HG03442 (cell line): ENCODE data around the gene CACNA1G.
A peak's percentile ranks its signal among the peaks of the same experiment; 100 is the strongest.

Source experiments
- ATAC-seq: cut with Tn5 transposase; IDR thresholded peaks from one replicate; pipeline ENCODE4 v1.9.1; 2021; ENCODE audit warnings: mild to moderate bottlenecking, moderate library complexity; ENCODE audit not compliant: unreplicated experiment

The CACNA1G gene

DNA sequence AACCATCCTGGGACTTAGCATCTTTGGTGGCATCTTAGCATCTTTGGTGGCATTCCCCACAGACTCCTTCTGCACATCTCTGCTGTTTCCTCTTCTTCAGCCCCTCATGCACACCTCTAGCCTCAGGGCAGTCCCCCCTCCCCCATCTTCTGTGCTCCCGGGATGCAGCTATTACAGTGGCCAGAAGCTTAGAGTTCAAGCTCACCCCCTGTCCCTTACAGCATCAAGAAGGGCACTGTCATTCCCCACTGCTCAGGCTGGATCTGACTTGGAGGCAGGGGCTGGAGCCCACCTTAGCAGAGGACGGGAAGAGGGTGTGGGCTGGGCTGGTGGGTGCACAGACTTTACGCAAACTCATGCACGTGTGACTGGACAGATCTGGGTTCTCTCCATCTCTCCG lies 27.3 kb upstream of the CACNA1G start:
- no peak for ATAC-seq

DNA sequence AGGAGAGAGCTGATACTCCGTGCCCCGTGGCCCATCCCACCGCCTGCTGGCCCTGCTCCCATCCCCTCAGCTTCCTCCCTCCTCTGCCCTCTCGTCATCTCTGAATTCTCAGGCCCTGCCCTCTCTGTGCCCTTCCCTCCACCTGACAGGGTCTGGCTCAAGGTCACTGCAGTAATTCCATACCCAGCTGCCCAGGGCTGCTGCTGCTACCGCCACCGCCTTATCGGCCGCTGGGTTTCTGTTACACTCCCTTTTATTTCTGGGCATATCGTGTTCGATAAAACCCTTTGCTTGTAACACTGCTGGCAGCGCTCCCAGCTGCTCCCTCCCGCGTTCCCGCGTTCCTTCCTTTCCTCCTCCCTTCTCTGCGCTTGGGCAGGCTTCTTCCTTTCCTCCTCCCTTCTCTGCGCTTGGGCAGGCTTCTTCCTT lies 26.8 kb upstream of the CACNA1G start:
- ATAC-seq = no peak

DNA sequence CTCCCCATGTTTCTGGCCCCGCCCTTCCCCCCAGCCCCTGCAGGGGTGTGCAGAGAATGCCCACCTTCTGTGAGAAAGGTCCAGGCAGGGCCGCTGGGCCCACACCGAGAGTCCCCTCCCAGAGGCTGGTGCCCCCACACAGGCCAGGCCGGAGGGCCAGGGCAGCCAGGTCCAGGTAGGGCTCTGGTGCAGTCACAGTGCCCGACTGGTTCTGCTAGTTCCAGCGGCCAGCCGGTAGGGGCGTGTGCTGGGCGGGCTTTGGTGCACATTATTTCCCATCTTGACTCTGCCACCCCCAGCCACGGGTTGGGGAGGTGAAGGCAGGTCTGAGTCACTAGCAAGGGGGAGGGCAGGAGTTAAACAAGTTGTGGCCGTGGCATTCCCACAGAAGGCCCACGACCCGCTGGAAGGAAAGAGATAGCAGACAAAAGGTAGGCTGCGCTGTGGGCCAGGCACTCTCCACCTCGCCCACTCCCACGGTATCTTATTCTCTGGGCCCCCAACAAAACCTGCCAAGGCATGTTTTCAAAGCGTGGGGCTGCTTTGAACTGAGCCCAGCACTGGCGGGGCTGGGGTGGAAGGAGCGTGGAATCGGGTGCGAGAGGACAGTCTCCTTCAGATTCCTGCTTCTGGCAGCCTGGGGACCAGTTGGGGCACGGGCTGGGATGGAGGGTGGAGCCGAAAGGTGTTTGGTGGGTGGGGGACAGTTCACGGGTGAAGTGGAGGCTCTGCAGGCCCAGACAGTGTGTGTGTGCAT lies 26.1 kb upstream of the CACNA1G start:
- no peak for ATAC-seq

DNA sequence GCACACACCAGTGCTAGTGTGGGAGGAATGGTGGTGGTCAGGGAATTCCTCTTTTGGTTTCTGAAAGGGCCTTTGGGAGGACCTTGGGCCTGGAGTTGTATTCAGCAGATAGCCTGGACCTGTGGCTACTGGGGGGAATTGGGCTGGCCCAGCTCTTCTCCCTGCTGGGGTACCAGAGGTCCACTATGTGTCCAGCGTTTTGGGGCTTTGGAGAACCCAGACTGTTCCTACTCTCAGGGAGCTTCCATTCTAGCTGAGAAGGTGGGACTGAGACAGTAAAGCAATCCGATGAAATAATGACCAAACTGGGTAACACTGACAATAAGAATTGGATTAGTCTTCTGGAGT lies 25.6 kb upstream of the CACNA1G start:
- no peak for ATAC-seq

DNA sequence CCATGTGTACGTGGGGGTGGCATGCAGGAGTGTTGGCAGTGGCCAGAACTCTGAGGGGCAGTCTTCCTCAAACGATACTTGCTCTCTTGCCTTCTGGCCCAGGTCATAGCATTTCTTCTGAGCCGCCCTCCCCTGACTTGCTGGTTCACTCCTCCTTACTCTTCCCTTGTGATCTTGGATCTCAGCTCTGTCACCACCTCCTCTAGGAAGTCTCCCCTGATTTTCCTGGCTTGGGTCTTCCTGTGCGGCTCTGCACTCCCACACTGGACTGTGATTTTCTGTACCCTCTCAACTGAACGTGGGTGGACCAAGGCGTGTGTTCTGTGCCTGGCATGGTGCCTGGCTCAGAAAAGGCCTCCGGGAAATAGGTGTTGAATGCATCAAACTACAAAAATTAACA lies 25.1 kb upstream of the CACNA1G start:
- ATAC-seq = no peak

DNA sequence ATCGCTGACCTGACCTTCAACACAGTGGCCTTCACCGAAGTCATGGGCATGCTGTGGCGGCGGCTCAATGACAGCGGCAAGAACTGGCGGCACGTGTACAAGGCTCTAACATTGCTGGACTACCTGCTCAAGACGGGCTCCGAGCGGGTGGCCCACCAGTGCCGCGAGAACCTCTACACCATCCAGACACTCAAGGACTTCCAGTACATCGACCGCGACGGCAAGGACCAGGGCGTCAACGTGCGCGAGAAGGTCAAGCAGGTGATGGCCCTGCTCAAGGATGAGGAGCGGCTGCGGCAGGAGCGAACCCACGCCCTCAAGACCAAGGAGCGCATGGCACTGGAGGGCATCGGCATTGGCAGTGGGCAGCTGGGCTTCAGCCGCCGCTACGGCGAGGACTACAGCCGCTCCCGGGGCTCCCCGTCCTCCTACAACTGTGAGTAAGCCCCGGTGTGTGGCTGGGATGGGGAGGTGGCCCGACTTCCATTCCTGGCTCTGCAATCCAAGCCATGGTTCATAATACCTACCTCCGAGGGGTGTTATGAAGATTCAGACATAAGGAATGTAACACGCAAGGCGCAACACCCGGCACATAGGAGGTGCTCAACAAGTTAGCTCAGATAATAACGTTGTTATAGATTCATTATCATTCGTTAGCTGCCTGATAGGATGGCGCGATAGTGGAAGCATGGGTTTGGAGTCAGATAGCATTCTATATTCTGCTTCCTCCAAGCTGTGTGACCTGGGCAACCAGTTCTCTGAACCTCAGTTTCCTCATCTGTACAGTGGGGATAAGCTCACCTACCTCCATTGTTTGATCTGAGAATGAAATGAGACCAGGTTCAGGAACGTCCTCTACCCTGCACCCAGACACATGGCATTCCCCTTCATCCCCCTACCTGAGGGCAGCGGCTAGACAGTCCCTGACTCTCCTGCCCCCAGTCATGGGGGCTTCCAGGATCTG lies 23.6 kb upstream of the CACNA1G start:
- no peak for ATAC-seq

DNA sequence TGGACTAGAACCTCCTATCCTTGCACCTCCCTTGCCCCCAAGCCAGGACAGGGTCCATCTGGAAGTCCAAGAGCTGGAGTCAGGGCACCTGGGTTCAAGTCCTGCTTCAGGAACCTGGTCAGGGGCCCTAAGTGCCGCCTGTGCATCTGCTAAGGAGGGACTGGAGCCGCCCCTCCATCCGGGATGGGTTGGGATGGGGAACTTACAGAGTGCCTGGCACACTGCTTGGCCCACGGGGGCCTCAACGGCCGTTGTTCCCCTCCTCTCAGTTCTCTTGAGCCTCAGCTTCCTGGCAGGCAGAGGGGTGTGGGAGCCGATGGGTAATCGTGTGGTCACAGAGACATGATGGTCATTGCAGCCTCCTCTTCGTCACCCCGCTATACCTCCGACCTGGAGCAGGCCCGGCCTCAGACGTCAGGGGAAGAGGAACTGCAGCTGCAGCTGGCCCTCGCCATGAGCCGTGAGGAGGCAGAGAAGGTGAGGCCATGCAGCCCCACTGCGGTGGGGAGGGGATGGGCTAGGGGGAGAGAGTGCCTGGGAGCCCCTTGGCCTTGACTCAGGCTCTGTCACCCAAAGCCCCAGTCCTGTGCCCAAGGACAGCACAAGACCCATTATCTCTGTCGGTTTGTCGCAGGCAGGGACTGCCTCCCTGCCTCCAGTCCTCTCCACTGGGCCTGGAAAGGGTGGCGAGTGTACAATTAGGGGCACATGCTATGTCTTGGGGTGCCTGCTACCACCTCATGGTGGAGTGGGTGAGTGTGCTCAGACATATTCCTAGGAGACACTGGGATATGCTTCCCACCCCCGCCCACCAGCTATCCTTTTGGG lies 22.6 kb upstream of the CACNA1G start:
- ATAC-seq = no peak

DNA sequence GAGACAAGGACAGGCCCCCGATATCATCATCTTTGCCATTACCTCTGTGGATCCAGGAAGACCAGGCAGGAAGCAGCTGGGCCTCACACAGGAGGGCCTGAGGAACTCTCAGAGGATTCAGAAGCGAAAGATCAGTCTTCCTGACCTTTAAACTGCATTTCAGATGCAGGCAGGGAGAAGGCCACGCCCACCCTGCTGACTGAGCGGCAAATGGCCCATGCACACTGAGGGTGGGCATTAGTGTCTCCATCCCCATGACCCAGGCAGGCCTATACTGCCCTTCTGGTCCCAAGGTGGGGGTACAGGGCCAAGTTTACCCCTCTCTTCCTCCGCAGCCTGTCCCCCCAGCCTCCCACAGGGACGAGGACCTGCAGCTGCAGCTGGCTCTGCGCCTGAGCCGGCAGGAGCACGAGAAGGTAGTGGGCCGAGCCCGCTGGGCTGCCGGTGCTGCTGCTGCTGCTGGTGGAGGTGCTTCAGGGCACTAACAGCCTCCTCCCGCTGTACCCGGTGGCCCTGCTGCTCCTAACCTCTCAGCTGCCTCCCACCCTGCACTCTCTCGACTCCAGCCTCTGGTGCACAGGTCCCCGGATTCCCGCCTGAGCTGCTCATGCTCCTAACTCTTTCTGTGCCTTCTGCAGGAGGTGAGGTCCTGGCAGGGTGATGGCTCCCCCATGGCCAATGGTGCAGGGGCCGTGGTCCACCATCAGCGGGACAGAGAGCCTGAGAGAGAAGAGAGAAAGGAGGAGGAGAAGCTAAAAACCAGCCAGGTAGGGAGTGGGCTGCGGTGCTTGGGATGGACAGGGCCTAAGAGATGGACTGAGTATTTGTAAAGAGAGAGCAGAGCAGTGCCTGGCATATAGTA lies 21.7 kb upstream of the CACNA1G start:
- no peak for ATAC-seq

DNA sequence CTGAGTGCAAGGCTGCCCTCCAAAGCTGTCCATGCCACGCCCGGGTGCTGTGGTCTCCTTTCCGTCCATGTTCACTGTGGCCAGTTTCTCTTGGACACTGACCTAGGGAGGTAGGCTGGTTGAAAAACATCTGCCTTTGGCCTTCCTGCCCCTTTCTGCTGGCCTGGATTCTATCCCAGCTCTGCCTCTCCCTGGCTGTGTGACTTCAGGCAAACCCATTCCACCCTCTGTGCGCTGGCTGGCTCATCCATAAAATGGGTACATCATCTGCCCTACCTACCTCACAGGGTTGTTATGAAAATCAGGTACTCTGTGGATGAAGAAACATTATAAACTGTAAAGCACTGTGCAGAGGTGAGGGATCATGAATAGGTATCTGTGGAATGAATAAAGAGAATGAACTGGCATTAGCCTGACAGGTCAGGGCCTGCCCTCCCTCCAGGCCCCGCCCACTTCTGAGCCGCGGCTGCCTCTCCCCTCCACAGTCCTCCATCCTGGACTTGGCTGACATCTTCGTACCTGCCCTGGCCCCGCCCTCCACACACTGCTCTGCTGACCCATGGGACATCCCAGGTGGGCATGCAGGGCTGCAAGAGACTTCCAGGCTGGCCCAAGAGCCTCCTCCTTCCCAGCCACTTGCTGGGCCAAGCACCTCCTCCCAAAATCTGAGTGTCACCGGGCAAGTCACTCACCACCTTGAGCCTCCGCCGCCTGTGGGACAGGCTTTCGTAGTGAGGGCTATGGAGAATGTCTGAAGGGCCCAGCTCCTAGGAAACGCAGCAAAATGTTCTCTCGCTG lies 20.6 kb upstream of the CACNA1G start:
- ATAC-seq = no peak

DNA sequence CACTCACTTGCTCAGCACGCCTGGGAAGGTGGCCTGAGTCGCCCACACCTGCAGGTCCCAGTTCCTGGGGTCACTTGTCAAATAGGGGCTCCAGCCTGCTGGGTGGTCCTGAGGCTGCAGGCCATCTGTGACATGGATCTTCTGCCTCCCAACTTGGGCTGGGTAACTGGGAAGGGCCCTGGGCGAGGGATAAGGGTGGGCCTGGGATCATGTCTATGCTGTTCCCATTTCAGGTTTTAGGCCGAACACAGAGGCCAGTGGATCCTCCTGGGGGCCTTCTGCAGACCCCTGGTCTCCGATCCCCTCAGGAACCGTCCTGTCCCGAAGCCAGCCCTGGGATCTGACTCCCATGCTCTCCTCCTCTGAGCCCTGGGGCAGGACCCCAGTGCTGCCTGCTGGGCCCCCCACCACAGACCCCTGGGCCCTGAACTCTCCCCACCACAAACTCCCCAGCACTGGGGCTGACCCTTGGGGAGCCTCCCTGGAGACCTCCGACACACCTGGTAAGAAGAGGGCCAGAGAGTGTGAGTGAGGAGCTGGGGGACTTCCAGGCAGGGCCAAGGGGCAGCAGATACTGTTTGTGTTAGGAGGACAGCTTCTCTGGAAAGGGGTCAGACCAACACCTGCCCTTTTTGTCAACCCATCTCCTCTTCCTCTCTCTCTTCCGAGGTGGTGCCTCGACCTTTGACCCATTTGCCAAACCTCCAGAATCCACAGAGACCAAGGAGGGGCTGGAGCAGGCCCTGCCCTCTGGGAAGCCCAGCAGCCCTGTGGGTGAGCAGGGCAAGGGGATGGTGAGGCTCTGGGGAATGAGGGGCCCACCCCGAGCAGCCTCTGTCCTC lies 19.7 kb upstream of the CACNA1G start:
- no peak for ATAC-seq

DNA sequence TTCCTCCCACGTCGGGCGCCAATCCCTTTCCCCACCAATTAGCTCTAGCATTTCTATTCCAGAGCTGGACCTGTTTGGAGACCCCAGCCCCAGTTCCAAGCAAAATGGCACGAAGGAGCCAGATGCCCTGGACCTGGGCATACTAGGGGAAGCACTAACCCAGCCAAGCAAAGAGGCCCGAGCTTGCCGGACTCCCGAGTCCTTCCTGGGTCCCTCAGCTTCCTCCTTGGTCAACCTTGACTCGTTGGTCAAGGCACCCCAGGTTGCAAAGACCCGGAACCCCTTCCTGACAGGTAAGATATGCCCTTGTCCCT lies 19.2 kb upstream of the CACNA1G start:
- ATAC-seq = no peak

DNA sequence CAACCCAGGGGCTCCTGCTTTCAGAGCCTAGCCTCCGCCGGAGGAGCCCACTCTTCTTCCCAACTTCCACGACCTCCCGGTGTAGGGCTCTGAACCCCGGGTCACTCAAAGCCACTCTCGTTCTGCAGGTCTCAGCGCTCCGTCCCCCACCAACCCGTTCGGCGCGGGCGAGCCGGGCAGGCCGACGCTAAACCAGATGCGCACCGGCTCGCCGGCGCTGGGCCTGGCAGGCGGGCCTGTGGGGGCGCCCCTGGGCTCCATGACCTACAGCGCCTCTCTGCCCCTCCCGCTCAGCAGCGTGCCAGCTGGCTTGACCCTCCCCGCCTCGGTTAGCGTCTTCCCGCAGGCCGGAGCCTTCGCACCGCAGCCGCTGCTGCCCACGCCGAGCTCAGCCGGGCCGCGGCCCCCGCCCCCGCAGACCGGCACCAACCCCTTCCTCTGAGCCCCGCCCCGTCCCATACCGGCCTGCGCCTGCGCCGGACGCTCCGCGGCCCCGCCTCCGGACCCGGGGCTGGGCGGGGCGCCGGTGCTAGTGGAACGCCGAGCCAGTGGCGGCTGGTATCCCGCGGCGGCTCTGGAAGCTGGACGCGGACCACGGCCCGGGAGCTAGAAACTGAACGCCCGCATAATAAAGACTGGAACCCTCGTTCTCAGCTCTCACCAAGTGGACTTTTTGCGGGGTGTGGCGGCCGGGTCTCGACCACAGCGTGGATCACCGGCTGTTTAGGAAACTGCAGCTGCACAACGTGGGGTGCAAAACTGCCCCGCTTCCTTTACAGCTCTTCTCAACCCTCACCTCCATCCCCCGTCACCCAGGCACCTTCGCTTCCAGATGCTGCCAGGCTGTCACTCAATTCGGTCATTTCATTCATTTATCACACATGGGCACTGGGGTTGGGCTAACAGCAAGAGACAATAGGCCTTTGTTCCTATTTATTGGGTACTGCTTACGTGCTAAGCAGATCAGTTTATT lies 18.5 kb upstream of the CACNA1G start:
- peak; percentile 70 for ATAC-seq

DNA sequence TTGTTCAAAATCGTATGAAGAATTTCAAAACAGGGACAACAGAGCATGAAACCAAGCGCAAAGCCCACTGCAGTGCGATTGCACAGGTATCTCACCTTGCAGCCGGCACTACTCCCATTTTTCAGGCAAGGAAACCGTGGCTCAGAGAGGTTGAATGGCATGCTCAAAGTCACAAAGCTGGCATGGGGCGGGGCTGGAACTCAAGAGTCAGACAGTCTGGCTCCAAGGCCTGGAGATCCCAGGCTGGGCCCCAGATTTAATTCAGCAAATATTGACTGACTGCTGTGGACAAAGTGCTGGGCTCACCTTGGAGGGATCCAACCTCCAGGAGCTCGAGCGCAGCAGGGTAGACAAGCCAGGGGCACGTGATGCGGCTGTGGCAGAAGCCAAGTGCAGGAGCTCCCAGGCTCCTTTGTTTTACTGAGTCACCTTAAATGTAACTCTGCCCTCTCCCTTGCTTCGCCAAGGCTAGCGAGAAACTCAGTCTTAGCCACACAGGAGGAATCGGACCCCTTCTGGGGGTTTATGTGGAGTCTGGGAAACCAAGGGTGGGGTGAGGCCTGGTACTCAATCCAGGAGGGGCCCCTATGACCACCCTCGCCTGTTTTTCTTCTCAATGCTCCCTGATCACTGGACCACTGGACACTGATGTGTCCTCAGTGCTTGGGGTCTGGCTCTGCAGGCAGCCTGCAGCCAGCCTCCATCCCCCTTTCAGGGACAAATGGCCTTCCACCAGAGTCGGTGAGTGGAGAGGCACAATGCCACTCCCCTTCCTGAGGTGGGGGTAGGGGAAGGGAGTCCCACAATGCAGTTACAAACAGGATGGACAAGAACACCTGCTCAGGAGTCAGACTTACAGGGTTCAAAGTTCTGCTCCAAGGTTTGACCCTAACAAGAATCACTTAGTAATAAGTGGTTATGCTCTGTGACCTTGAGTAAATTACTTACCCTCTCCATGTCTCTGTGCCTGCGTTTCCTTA lies 17.4 kb upstream of the CACNA1G start:
- ATAC-seq = no peak

DNA sequence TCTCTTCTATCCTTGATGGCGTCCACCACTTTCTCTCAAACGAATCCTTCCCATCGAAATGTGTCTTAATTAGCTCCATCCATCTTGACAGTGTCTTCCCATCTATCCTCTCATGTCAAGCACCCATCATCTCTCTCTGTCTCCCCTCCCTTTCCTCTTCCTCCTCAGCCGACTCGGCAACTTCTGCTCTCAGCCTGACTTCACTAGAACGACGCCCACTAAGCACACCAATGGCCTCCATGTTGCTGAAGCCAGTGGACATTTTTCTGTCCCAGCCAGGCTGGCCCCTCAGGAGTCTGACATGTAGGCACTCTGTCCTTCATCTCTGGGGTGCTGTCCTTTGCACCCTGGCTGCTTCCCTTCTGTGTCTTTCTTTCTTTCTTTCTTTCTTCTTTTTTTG lies 16.0 kb upstream of the CACNA1G start:
- ATAC-seq = no peak

DNA sequence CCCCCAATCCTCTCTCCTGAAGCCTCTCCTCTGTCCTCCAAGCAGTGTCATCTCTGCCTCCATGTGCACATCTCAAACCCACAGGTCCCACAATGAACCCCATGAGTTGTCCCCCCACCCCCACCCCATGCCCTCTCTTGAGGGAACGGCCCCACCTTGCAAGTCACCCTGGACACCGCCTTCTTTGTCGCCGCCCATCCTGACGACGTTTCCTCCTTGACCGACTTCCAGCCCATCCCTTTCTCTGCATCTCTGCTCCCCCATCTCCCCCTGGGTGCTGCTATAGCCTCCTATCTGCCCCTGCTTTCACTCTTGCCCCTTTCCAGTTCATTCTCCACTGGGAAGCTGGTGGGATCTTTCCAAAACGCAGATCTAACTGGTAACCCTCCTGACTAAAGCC lies 15.2 kb upstream of the CACNA1G start:
- ATAC-seq = no peak

DNA sequence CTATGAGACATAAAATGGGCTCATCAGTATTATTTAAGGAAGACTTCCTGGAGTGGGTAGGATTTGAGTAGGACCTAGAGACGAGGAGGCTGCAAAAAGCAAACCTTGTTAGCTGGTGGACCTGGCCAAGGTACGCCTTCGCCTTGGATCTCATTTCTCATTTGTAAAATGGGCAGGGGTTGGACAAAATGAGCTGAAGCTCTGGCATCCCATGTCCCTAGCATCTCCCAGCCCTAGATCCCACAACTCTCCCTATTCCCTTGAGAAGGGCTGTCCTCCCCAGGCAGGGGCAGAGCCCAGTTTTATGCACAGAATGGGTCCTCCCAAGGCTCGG lies 13.8 kb upstream of the CACNA1G start:
- ATAC-seq = no peak
